HepG2 (cell line): ENCODE data around the gene CBX2. TPM values are rescaled to one million over a fixed set of nuclear protein-coding genes. Genes with fewer than 3 reads are reported as not detected.

ENCODE experiments used
- ASH2L ChIP-seq: fragments of 300-600, 200-600 bp; sonication (generic); IDR thresholded peaks from 2 replicates; pipeline ENCODE4 v1.7.0; 2017; ENCODE audit warnings: low read depth, mild to moderate bottlenecking, moderate library complexity, mixed read lengths, low read length; ENCODE audit not compliant: insufficient read length
- ATAD3A ChIP-seq: sonication (generic); formaldehyde crosslinking; IDR thresholded peaks from 2 replicates; pipeline ENCODE4 v1.4.0; 2020; ENCODE audit warnings: missing genetic modification reagents
- FOXO4 ChIP-seq: sonication (generic); formaldehyde crosslinking; conservative IDR thresholded peaks from 2 replicates; pipeline ENCODE4 v1.8.1; 2023; ENCODE audit warnings: missing genetic modification reagents
- GATA4 ChIP-seq: sonication (generic); IDR thresholded peaks from 2 replicates; pipeline ENCODE4 v1.6.1; 2016; ENCODE audit warnings: antibody characterized with exemption, low read depth, borderline replicate concordance
- GATAD2A ChIP-seq: IDR thresholded peaks from 2 replicates; pipeline ENCODE4 v1.6.1; 2016
- GPN1 ChIP-seq: sonication (generic); formaldehyde crosslinking; IDR thresholded peaks from 2 replicates; pipeline ENCODE4 v1.5.1; 2020; ENCODE audit warnings: missing genetic modification reagents, borderline replicate concordance
- HNRNPH1 ChIP-seq: fragments of 200-400 bp; formaldehyde crosslinking; optimal IDR thresholded peaks from 2 replicates; pipeline ENCODE3; 2017; ENCODE audit warnings: mild to moderate bottlenecking, low read depth, low read length
- KDM2A ChIP-seq: sonication (generic); formaldehyde crosslinking; IDR thresholded peaks from 2 replicates; pipeline ENCODE4 v1.4.0; 2020; ENCODE audit warnings: low read depth, missing genetic modification reagents, borderline replicate concordance
- MED1 ChIP-seq: sonication (generic); formaldehyde crosslinking; IDR thresholded peaks from 2 replicates; pipeline ENCODE4 v1.4.0; 2020; ENCODE audit warnings: missing genetic modification reagents
- MTF2 ChIP-seq: sonication (generic); formaldehyde crosslinking; IDR thresholded peaks from 2 replicates; pipeline ENCODE4 v1.5.0; 2020; ENCODE audit warnings: missing genetic modification reagents, borderline replicate concordance
- PAWR ChIP-seq: sonication (generic); formaldehyde crosslinking; IDR thresholded peaks from 2 replicates; pipeline ENCODE4 v1.4.0; 2020; ENCODE audit warnings: missing genetic modification reagents, mild to moderate bottlenecking, borderline replicate concordance
- RFXAP ChIP-seq: sonication (generic); formaldehyde crosslinking; IDR thresholded peaks from 2 replicates; pipeline ENCODE4 v1.4.0; 2020; ENCODE audit warnings: missing genetic modification reagents, borderline replicate concordance
- RNF219 ChIP-seq: sonication (generic); formaldehyde crosslinking; IDR thresholded peaks from 2 replicates; pipeline ENCODE4 v1.5.0; 2020; ENCODE audit warnings: mild to moderate bottlenecking, missing genetic modification reagents
- SRSF4 ChIP-seq: fragments of 200-400 bp; formaldehyde crosslinking; IDR thresholded peaks from one replicate; pipeline ENCODE4 v1.6.1; 2018; ENCODE audit warnings: mild to moderate bottlenecking, low read depth, low read length, moderate library complexity; ENCODE audit not compliant: poor library complexity, severe bottlenecking
- SYNCRIP ChIP-seq: fragments of 200-400 bp; formaldehyde crosslinking; IDR thresholded peaks from 2 replicates; pipeline ENCODE4 v1.6.1; 2018; ENCODE audit warnings: mild to moderate bottlenecking, low read depth, low read length; ENCODE audit not compliant: insufficient read depth
- ZNF335 ChIP-seq: sonication (generic); formaldehyde crosslinking; IDR thresholded peaks from 2 replicates; pipeline ENCODE4 v1.4.0; 2020; ENCODE audit warnings: missing genetic modification reagents
- ZNF34 ChIP-seq: sonication (generic); formaldehyde crosslinking; IDR thresholded peaks from 2 replicates; pipeline ENCODE4 v1.4.0; 2020; ENCODE audit warnings: mild to moderate bottlenecking, missing genetic modification reagents, borderline replicate concordance
- ZNF343 ChIP-seq: sonication (generic); formaldehyde crosslinking; IDR thresholded peaks from 2 replicates; pipeline ENCODE4 v1.4.0; 2020; ENCODE audit warnings: mild to moderate bottlenecking, missing genetic modification reagents
- ZNF430 ChIP-seq: sonication (generic); formaldehyde crosslinking; IDR thresholded peaks from 2 replicates; pipeline ENCODE4 v1.9.0; 2021; ENCODE audit warnings: mild to moderate bottlenecking, missing genetic modification reagents
- ZNF770 ChIP-seq: sonication (generic); formaldehyde crosslinking; IDR thresholded peaks from 2 replicates; pipeline ENCODE4 v1.5.0; 2020; ENCODE audit warnings: mild to moderate bottlenecking, missing genetic modification reagents
- ZSCAN29 ChIP-seq: sonication (generic); formaldehyde crosslinking; conservative IDR thresholded peaks from 2 replicates; pipeline ENCODE4 v1.4.0; 2020; ENCODE audit warnings: mild to moderate bottlenecking, missing genetic modification reagents
- ZUFSP ChIP-seq: sonication (generic); formaldehyde crosslinking; IDR thresholded peaks from 2 replicates; pipeline ENCODE4 v1.9.0; 2021; ENCODE audit warnings: missing genetic modification reagents, mild to moderate bottlenecking, borderline replicate concordance
- polyA plus RNA-seq, 8 experiments: library from polyadenylated mRNA; depleted of rRNA in 3 of 8; stranded (reverse) in 7 of 8; unstranded in 1 of 8; fragments of >200 nt; fragmentation: Illumina TruSeq in 4 of 8; extraction: Trizol in 4 of 8; gene quantifications; 2 replicates each; pipeline versions ENCODE4 v1.2.1 to v1.2.3, GENCODE V29; 2011 to 2016; ENCODE audit warnings: low read depth in 4 of 8, missing spikeins in 1 of 8, mixed read lengths in 1 of 8; ENCODE audit not compliant: insufficient read depth in 1 of 8
- total RNA-seq, 5 experiments: library from RNA; depleted of rRNA; stranded (reverse); fragments of >200 nt; fragmentation: Illumina TruSeq; extraction: Trizol; gene quantifications; 2 replicates each; pipeline ENCODE4 v1.2.3, GENCODE V29; 2016; ENCODE audit warnings: low read depth in 1 of 5

The CBX2 gene
- total and polyA plus RNA-seq, 2 of the 13 experiments (the other 11 are each of a cell fraction or from before 2014, with no cell fraction given), result 14.5 to 31.1 TPM

- TF ChIP-seq ZUFSP (CRISPR knock-in tag), result no peak
- no peak; the same call in 1 of the 2 replicates for TF ChIP-seq GPN1 (CRISPR knock-in tag)
- no peak for TF ChIP-seq MTF2
- TF ChIP-seq ZSCAN29 (CRISPR knock-in tag), result no peak
- 0 out of 2 replicates have a peak, but pooled peaks have one; percentile 40 for TF ChIP-seq GATA4
- TF ChIP-seq RFXAP (CRISPR knock-in tag), result peak; percentile 98
- no peak; the same call in 1 of the 2 replicates for TF ChIP-seq GATAD2A
- peak; percentile 64; the same call in 1 of the 2 replicates for TF ChIP-seq KDM2A (CRISPR knock-in tag)
- TF ChIP-seq MED1, result peak; percentile 64
- TF ChIP-seq ZNF770 (CRISPR knock-in tag), result no peak
- no peak for TF ChIP-seq ATAD3A (CRISPR knock-in tag)
- no peak for TF ChIP-seq ZNF335 (CRISPR knock-in tag)
- no peak for TF ChIP-seq FOXO4 (CRISPR knock-in tag)
- TF ChIP-seq SRSF4, result no peak
- TF ChIP-seq ZNF343 (CRISPR knock-in tag), result no peak
- TF ChIP-seq RNF219 (CRISPR knock-in tag), result no peak
- TF ChIP-seq ZNF430 (CRISPR knock-in tag), result no peak
- no peak for TF ChIP-seq PAWR (CRISPR knock-in tag)
- TF ChIP-seq ZNF34, result no peak
- TF ChIP-seq ASH2L, result peak; percentile 80
- no peak for TF ChIP-seq HNRNPH1
- no peak for TF ChIP-seq SYNCRIP
Observed at GRCh38 chr17:79796763-79797491, 19.0 kb downstream of the CBX2 start, which contains the start of gene CBX8 (continued).
